ENCODE measurements around the gene SBF2. TPM values are rescaled to one million over a fixed set of nuclear protein-coding genes. Genes with fewer than 3 reads are reported as not detected.
A peak's percentile ranks its signal among the peaks of the same experiment; 100 is the strongest.

SBF2 gene
- total and polyA plus RNA-seq, 11 donors, result 10.4 to 33.9 (median 20.9) TPM

DNA sequence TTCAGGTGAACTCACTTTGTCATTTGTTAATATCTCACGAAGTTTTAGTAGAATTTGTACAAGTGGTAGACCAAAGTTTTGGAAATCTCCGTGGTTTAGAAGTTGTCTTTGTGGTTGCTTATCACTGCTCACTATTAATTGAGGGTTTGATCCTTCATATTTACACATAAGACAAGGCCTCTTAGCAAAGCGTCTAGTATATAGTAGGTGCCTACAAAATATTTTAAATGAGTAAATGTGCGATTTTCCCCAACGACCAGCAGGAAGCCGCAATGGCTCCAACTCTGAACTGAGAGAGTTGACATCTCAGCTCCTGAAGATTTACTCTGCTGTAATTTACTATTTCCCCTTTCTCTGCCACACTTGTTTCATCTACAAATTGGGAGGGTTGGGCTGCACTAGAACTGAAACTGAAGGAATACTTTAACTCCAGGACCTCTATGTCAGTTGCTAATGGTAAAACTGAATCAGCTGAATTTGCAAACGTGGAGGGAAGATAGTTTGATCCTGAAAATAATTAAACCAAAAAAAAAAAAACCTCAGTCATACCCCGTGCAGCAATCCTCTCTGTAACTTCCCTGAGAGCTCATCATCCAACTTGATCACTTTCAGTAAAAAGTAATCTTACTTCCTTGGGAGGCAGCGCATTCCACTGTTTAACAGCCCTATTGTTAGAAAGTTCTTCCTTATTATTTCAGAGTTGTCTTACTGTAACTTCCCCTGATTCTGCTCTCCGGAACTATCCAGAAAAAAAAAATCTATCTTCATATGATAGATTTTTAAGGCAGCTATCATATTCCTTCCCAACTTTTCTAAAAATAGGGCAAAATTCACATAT lies 1.3 kb upstream of the SBF2 start:
- 57 to 61% (median 61%) methylated on average over 10 of the region's 10 CpGs for WGBS, 4 donors
- peaks cover 0 to 4% (median 0%) of the 10 kb centered on the region in 9 donors for H3K36me3 ChIP-seq
- no peaks in the 10 kb centered on the region for H3K9me3 ChIP-seq
- DNase-seq (no peak), ATAC-seq (no peak)
- peaks cover 0 to 46% (median 16%) of the 10 kb centered on the region in 12 donors for H3K4me1 ChIP-seq
- TF ChIP-seq POLR2A (IDR thresholded peaks at IDR 0.05), result no peak
- TF ChIP-seq, protein P1, sequence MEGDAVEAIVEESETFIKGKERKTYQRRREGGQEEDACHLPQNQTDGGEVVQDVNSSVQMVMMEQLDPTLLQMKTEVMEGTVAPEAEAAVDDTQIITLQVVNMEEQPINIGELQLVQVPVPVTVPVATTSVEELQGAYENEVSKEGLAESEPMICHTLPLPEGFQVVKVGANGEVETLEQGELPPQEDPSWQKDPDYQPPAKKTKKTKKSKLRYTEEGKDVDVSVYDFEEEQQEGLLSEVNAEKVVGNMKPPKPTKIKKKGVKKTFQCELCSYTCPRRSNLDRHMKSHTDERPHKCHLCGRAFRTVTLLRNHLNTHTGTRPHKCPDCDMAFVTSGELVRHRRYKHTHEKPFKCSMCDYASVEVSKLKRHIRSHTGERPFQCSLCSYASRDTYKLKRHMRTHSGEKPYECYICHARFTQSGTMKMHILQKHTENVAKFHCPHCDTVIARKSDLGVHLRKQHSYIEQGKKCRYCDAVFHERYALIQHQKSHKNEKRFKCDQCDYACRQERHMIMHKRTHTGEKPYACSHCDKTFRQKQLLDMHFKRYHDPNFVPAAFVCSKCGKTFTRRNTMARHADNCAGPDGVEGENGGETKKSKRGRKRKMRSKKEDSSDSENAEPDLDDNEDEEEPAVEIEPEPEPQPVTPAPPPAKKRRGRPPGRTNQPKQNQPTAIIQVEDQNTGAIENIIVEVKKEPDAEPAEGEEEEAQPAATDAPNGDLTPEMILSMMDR (IDR thresholded peaks at IDR 0.05), result no peak
- H3K4me3 ChIP-seq, result peak overlapping the region in 9 of 12 donors; percentile 74 to 98 (median 97)
- H3K27me3 ChIP-seq, result no peaks in the 10 kb centered on the region
- H3K27ac ChIP-seq, result peak overlapping the region in 11 of 12 donors; percentile 90 to 99 (median 97)
- intact Hi-C loops (cut with DNase I), result loop anchor here in 2 of 10 donors (2.0 to 10.0 kb wide), 2 partner anchors 28 to 180 kb away; no protein-coding TSS in a partner anchor

DNA sequence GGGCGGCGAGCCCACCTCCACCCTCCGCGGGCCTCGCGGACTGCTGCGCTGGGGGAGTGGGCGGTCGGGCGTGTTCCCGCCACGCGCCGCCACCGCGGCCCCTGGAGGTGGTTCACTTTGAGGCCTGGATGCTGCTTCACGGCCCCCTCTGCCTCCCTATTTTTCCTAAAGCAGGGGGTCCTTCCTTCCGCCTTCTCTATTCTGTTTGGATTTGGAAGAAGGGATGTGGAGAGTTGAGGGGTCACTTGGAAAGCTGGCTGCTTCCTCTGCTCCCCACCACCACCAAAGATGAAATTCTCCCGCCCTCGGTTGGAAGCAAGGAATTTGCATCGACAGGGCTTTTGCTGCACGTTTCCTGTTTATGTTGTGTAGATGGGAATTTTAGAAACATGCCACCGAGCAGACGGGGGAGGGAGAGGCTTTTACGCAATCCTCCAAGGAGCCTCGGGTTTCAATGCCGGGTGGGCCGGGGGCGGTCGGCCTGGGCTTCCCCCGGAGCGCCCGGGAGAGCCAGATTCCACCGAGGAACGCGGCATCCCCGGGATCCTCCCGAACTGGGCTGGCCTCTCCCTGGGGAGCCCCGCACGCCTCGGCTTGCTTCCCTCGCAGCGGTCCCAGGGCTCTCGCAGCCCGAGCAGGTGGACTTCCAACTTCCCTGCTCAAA lies 403 bp upstream of the SBF2 start:
- 1 to 3% (median 1%) methylated on average over 28 to 45 of the region's 45 CpGs for WGBS, 4 donors
- Histone ChIP-seq H3K9me3 (no peaks in the 10 kb centered on the region), H3K4me1 (peaks cover 0 to 54% (median 16%) of the 10 kb centered on the region in 12 donors), H3K36me3 (peaks cover 0 to 7% (median 0%) of the 10 kb centered on the region in 9 donors), H3K27me3 (no peaks in the 10 kb centered on the region), H3K4me3 (peak overlapping the region; percentile 74 to 98 (median 96)), H3K27ac (peak overlapping the region; percentile 90 to 99 (median 97))
- intact Hi-C loops (cut with DNase I), result loop anchor here in 3 of 10 donors (2.0 to 10.0 kb wide), 4 partner anchors 28 to 180 kb away; no protein-coding TSS in a partner anchor
- DNase-seq (peak; percentile 45 to 77 (median 53)), ATAC-seq (peak in 3 of 4 donors; percentile 12 to 42 (median 36))
- TF ChIP-seq, protein P1 (IDR thresholded peaks at IDR 0.05), result no peak
- peak in 1 of 2 donors; percentile 37 for TF ChIP-seq POLR2A (IDR thresholded peaks at IDR 0.05)

DNA sequence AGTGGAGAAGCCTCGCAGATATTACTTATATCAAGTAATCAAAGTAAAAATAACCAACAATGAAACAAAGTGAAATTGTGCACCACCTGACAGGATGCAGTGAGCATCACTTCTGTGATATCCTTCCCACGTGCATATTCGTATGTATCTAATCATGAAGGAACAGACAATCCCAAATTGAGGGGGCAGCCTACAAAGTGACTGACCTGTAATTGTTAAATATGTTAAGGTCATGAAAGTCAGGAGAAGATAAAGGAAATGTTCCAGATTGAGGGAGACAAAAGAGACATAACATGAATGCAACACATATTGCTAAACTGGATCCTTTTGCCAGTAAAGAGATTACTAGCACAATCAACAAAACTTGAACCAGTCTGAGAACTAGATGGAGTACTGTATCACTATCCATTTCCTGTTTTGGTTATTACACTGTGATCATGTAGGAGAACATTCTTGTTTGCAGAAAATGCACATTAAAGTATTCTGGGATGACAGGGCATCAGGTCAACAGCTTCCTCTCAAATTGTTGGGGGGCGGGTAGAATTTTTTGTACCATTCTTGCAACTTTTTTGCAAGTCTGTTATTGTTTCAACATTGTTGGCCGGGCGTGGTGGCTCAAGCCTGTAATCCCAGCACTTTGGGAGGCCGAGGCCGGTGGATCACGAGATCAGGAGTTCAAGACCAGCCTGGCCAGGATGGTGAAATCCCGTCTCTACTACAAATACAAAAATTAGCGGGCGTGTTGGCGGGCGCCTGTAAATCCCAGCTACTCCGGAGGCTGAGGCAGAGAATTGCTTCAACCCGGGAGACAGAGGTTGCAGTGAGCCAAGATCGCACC lies 2.0 kb downstream of the SBF2 start:
- Histone ChIP-seq H3K27me3 (no peaks in the 10 kb centered on the region), H3K27ac (peak overlapping the region in 1 of 12 donors; percentile 99), H3K9me3 (no peaks in the 10 kb centered on the region), H3K4me1 (peaks cover 0 to 78% (median 17%) of the 10 kb centered on the region in 12 donors), H3K4me3 (no peak overlapping the region), H3K36me3 (peaks cover 0 to 10% (median 0%) of the 10 kb centered on the region in 9 donors)
- WGBS, 4 donors, result 87 to 88% (median 87%) methylated on average over 17 of the region's 17 CpGs
- peak in 1 of 5 donors; percentile 67 for DNase-seq
- ATAC-seq, result no peak
- TF ChIP-seq, protein P1 (IDR thresholded peaks at IDR 0.05), result no peak
- TF ChIP-seq POLR2A (IDR thresholded peaks at IDR 0.05), result no peak
- intact Hi-C loops (cut with DNase I), result loop anchor here in 3 of 10 donors (5.0 to 10.0 kb wide), 3 partner anchors 80 to 177 kb away; no protein-coding TSS in a partner anchor
